ENCODE data around the gene GALNT10. TPM values are rescaled to one million over a fixed set of nuclear protein-coding genes. Genes with fewer than 3 reads are reported as not detected.

The GALNT10 gene
- total RNA-seq, 1 donor from 2014 or later, result 96.1 TPM

GRCh38 chr5:154196955-154197652, 6.6 kb downstream of the GALNT10 start:
- no peak overlapping the region for H3K4me3 ChIP-seq (ENCODE audit: insufficient read depth, low read depth, low read length)
- peaks cover 71% of the 10 kb centered on the region for H3K79me2 ChIP-seq (ENCODE audit: insufficient read depth, low read length)

GRCh38 chr5:154197801-154198491, 7.4 kb downstream of the GALNT10 start:
- peak; percentile 92 for DNase-seq (ENCODE audit: low read depth)
- H3K4me1 Mint-ChIP-seq (ENCODE audit: low read depth, unreplicated experiment), result peaks cover 54% of the 10 kb centered on the region

More at GRCh38 chr5:154196955-154197652, 6.6 kb downstream of the GALNT10 start:
- Histone ChIP-seq H3K27ac (ENCODE audit: low read depth, low read length) (no peak overlapping the region), H4K20me1 (ENCODE audit: insufficient read depth, low read length) (peaks cover 69% of the 10 kb centered on the region), H3K4me1 (ENCODE audit: insufficient read depth, low read length) (peaks cover 66% of the 10 kb centered on the region), H2AFZ (ENCODE audit: low read depth, low read length) (no peak overlapping the region), H3K36me3 (ENCODE audit: insufficient read depth, low read length) (peaks cover 11% of the 10 kb centered on the region), H3K9ac (ENCODE audit: low read length) (peak overlapping the region; percentile 1), H3K4me2 (ENCODE audit: low read length) (peak overlapping the region; percentile 63), H3K9me3 (ENCODE audit: insufficient read depth, low read depth, low read length) (no peaks in the 10 kb centered on the region), H3K27me3 (ENCODE audit: insufficient read depth, low read length) (no peaks in the 10 kb centered on the region)
- FAIRE-seq, result peak; percentile 74
- H3K27me3 Mint-ChIP-seq (ENCODE audit: low read depth, unreplicated experiment), result no peaks in the 10 kb centered on the region
- H3K4me1 Mint-ChIP-seq (ENCODE audit: low read depth, unreplicated experiment), result peaks cover 62% of the 10 kb centered on the region
- peaks cover 39% of the 10 kb centered on the region for H3K36me3 Mint-ChIP-seq (ENCODE audit: low read depth, unreplicated experiment)
- H3K4me3 Mint-ChIP-seq (ENCODE audit: unreplicated experiment), result peak overlapping the region; percentile 69
- peaks cover 4% of the 10 kb centered on the region for H3K9me3 Mint-ChIP-seq (ENCODE audit: unreplicated experiment)
- DNase-seq (ENCODE audit: low read depth), result peak; percentile 77
- TF ChIP-seq CTCF (IDR thresholded peaks at IDR 0.05; ENCODE audit: insufficient read depth, low read depth, low read length) (peak; percentile 35), EZH2 (IDR thresholded peaks at IDR 0.05; ENCODE audit: insufficient read depth, low read length) (no peak)
- no peak overlapping the region for H3K27ac Mint-ChIP-seq (ENCODE audit: unreplicated experiment)

More at GRCh38 chr5:154197801-154198491, 7.4 kb downstream of the GALNT10 start:
- no peak overlapping the region for H2AFZ ChIP-seq (ENCODE audit: low read depth, low read length)
- TF ChIP-seq CTCF (IDR thresholded peaks at IDR 0.05; ENCODE audit: insufficient read depth, low read depth, low read length), result no peak
- TF ChIP-seq EZH2 (IDR thresholded peaks at IDR 0.05; ENCODE audit: insufficient read depth, low read length), result no peak
- peaks cover 11% of the 10 kb centered on the region for H3K36me3 ChIP-seq (ENCODE audit: insufficient read depth, low read length)
- no peaks in the 10 kb centered on the region for H3K9me3 ChIP-seq (ENCODE audit: insufficient read depth, low read depth, low read length)
- Mint-ChIP-seq H3K27me3 (ENCODE audit: low read depth, unreplicated experiment) (no peaks in the 10 kb centered on the region), H3K4me3 (ENCODE audit: unreplicated experiment) (peak overlapping the region; percentile 69), H3K36me3 (ENCODE audit: low read depth, unreplicated experiment) (peaks cover 36% of the 10 kb centered on the region), H3K9me3 (ENCODE audit: unreplicated experiment) (peaks cover 4% of the 10 kb centered on the region), H3K27ac (ENCODE audit: unreplicated experiment) (peak overlapping the region; percentile 83)
- H3K27me3 ChIP-seq (ENCODE audit: insufficient read depth, low read length), result no peaks in the 10 kb centered on the region
- peak overlapping the region; percentile 14 for H3K9ac ChIP-seq (ENCODE audit: low read length)
- H4K20me1 ChIP-seq (ENCODE audit: insufficient read depth, low read length), result peaks cover 61% of the 10 kb centered on the region
- H3K4me1 ChIP-seq (ENCODE audit: insufficient read depth, low read length), result peaks cover 59% of the 10 kb centered on the region
- H3K79me2 ChIP-seq (ENCODE audit: insufficient read depth, low read length), result peaks cover 71% of the 10 kb centered on the region
- peak overlapping the region; percentile 63 for H3K4me2 ChIP-seq (ENCODE audit: low read length)
- FAIRE-seq, result peak; percentile 60
- no peak overlapping the region for H3K4me3 ChIP-seq (ENCODE audit: insufficient read depth, low read depth, low read length)
- peak overlapping the region; percentile 67 for H3K27ac ChIP-seq (ENCODE audit: low read depth, low read length)
